GM10248 (cell line): ENCODE data around the gene CKLF.

Experiments used
- CTCF ChIA-PET: fragments of 300-600 bp; sonication (Branson Sonifier 250); formaldehyde crosslinking; extraction: SDS; loops from one replicate; lab custom pipeline; 2021; ENCODE audit warnings: antibody characterized with exemption; lab: Yijun Ruan, JAX
- POLR2A ChIA-PET: fragments of 350-650 bp; sonication (Branson Sonifier 250); formaldehyde crosslinking; extraction: SDS; loops from one replicate; lab custom pipeline; 2020; ENCODE audit warnings: antibody characterized with exemption; lab: Yijun Ruan, JAX
- DNase-seq: peaks from one replicate; pipeline ENCODE4 v3.0.0; 2012; ENCODE audit errors: extremely low spot score
- CTCF ChIP-seq: IDR thresholded peaks from 2 replicates; pipeline ENCODE4 v1.5.1; 2012; ENCODE audit warnings: mild to moderate bottlenecking, low read depth; ENCODE audit errors: extremely low read depth, missing control alignments, control extremely low read depth

CKLF gene

DNA sequence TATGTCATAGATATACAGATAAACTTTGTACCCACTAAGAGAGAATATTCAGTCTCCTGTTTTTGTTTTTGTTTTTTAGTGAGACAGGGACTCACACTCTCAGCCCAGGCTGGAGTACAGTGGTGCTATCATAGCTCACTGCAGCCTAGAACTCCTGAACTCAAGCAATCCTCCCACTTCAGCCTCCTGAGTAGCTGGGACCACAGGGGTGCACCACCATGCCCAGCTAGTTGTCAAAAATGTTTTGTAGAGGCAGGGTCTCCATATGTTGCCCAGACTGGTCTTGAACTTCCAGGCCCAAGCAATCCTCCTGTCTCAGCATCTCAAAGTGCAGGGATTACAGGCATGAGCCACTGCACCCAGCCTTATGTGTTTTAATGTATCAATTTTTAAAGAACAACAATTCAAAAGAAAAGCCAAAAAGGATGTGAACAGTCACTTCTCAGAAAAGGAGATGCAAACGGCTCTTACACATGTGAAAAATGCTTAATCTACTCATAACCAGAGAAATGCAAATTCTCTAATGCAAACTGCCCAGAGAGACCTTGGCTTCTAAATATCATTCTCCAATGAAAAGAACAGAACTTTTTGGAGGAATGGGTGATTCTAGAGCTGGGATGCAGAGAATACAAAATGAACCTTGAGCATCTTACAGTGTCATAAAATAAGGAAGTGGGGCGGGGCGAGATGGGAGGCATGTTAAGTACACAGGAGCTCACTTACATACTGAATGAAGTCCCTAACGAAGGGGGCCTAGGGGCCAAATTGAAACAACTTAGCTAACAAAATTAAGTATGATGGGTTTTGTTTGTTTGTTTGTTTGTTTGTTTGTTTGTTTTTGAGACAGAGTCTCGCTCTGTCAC lies 44.8 kb downstream of the CKLF start:
- ChIA-PET POLR2A (no interaction called here), CTCF (interaction anchor here (1.5 to 5.7 kb wide), 5 partner anchors 7 to 283 kb away, joined by 3 to 32 read pairs (median 3); no protein-coding TSS in a partner anchor)
- no peak for DNase-seq
- no peak for TF ChIP-seq CTCF

DNA sequence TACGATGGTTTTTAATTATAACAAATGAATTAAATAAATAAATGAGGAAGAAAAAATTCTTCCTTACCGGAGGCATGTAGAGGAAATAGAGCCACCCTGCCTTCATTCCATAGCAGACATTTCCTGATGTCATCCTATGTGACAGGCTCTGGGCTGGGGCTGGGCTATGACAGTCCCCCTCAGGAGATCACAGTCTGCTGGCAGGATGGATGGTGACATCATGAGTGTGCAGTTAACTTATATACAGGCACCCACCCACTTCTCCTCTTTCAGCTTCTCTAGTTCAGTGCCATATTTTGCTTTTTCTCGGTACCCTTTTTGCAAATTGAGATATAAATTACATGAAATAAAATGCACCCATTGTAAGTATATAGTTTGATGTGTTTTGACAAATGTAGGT lies 45.7 kb downstream of the CKLF start:
- DNase-seq: no peak
- ChIA-PET CTCF (interaction anchor here (1.5 to 5.7 kb wide), 4 partner anchors 8 to 254 kb away, joined by 3 to 32 read pairs (median 13); no protein-coding TSS in a partner anchor), POLR2A (no interaction called here)
- no peak for TF ChIP-seq CTCF

DNA sequence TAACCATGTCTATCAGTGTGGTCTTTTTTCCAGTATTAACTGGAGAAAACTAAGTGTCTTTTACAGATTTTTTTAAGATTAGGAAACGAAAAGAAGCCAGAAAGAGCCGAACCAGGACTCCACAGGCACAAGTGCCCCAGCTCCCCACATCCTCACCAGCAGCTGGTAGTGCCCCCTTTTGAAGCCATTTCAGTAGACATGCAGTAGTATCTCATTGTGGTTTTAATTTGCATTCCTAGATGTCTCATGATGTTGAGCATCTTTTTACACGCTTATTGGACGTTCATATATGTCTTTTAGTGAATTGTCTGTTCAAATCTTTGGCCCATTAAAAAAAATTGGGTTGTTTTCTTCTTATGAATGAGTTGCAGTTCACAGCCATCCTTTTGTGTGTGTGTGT lies 47.4 kb downstream of the CKLF start:
- TF ChIP-seq CTCF: no peak
- POLR2A ChIA-PET: no interaction called here
- CTCF ChIA-PET: interaction anchor here (0.7 to 5.7 kb wide), 5 partner anchors 8 to 78 kb away, joined by 3 to 32 read pairs (median 4); no protein-coding TSS in a partner anchor
- DNase-seq: no peak

DNA sequence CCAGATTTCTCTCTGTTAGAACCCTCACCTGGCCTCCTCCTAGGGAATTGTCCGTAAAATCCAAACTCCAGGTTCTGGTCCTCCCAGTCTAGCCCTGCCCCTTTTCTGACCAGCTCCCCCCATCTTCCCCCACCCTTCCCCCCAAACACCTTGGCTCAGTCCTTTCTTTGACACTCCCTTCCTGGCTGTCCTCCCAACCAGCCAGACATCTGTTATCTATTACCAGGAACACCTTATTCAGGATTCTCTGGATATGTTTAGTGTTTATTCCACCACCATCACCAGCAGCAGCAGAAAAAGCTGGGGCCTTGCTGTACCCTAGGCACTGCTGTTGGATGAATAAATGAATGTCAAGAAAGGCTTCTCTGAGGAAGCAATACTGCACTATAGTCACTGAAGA lies 48.1 kb downstream of the CKLF start:
- CTCF ChIA-PET: interaction anchor here (5.7 kb wide), 1 partner anchor 11 kb away, joined by 23 read pairs; no protein-coding TSS in a partner anchor
- POLR2A ChIA-PET: no interaction called here
- no peak for TF ChIP-seq CTCF
- no peak for DNase-seq

GRCh38 chr16:66601471-66601870 lies 49.1 kb downstream of the CKLF start:
- DNase-seq: no peak
- ChIA-PET POLR2A (no interaction called here), CTCF (interaction anchor here (1.3 to 5.7 kb wide), 3 partner anchors 12 to 114 kb away, joined by 3 to 23 read pairs (median 6); no protein-coding TSS in a partner anchor)
- TF ChIP-seq CTCF: no peak

DNA sequence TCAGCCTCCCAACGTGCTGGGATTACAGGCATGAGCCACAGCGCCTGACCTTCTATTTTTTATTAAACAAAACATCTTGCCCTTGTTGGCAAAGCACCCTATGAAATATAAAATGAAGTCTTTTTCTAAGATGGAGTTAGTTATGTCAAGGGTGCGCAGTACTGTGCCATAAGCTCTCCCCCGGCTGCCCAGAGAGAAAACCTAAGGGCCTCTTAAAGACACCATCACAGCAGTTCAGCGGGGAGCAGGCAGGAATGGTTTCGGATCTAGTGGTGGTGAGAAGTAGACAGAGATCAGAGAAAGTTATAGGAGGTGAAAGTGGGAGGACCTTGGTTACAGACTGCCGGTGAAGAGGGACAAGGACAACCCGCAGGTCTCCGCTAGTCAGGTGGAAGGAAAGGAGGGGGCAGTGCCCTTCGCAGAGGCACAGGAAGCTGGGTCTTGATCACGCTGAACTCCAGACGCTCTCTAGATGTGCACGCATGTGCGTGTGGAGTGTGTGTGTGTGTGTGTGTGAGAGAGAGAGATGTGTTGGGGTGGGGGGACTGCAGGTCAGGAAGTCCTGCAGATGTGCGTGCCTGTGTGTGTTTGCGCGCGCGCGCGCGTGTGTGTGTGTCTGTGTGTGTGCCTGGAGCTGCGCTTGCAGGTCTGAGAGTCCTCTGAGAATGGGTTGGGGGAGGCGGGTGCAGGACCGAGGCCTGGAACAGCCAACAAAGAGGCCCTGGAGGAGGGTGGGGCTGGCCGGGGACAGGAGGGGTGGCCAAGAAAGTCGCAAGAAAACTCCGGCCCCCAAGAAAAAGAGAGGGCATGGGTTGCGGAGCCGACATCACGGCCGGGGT lies 51.4 kb downstream of the CKLF start:
- CTCF ChIA-PET: interaction anchor here (0.6 to 2.5 kb wide), 12 partner anchors 9 to 197 kb away, joined by 3 to 8 read pairs (median 3); partner anchors contain the start of gene CKLF
- DNase-seq: peak; percentile 61
- no peak for TF ChIP-seq CTCF

More for the DNA sequence above, 51.4 kb downstream of the CKLF start:
- POLR2A ChIA-PET: interaction anchor here (0.6 kb wide), 1 partner anchor 52 kb away, joined by 3 read pairs; no protein-coding TSS in a partner anchor
